ENCODE measurements around the gene LRRC74A.

Gene LRRC74A

GRCh38 chr14:76904100-76904739 lies 78.0 kb downstream of the LRRC74A start:
- TF ChIP-seq TAF1 (IDR thresholded peaks at IDR 0.05; ENCODE audit: borderline replicate concordance, insufficient read depth, low read length) (no peak), FOXP2 (optimal IDR thresholded peaks at IDR 0.05; ENCODE audit: borderline replicate concordance, extremely low read depth, extremely low read length, insufficient read depth) (peak; percentile 20)

- no peak for TF ChIP-seq TAF1 (IDR thresholded peaks at IDR 0.05; ENCODE audit: borderline replicate concordance, insufficient read depth, low read length)
- 0 out of 2 replicates have a peak, but pooled peaks have one; percentile 32 for TF ChIP-seq SIN3A (IDR thresholded peaks at IDR 0.05; ENCODE audit: borderline replicate concordance, insufficient read depth, low read length)
- peak in 1 of 2 experiments; percentile 70; a peak in 1 of 4 replicates for TF ChIP-seq REST (IDR thresholded peaks at IDR 0.05; ENCODE audit: insufficient read depth in 1 of 2, low read depth in 2 of 2, low read length in 2 of 2)
- TF ChIP-seq POLR2AphosphoS5 (IDR thresholded peaks at IDR 0.05; ENCODE audit: low read depth, low read length): no peak
- peak; percentile 55 for TF ChIP-seq FOXP2 (optimal IDR thresholded peaks at IDR 0.05; ENCODE audit: borderline replicate concordance, extremely low read depth, extremely low read length, insufficient read depth)
Observed at GRCh38 chr14:76904740-76905569, 78.7 kb downstream of the LRRC74A start.

- TF ChIP-seq POLR2AphosphoS5 (IDR thresholded peaks at IDR 0.05; ENCODE audit: low read depth, low read length) (no peak), TAF1 (IDR thresholded peaks at IDR 0.05; ENCODE audit: borderline replicate concordance, insufficient read depth, low read length) (no peak), FOXP2 (optimal IDR thresholded peaks at IDR 0.05; ENCODE audit: borderline replicate concordance, extremely low read depth, extremely low read length, insufficient read depth) (no peak), REST (IDR thresholded peaks at IDR 0.05; ENCODE audit: insufficient read depth in 1 of 2, low read depth in 2 of 2, low read length in 2 of 2) (no peak), SIN3A (IDR thresholded peaks at IDR 0.05; ENCODE audit: borderline replicate concordance, insufficient read depth, low read length) (no peak)
Observed at GRCh38 chr14:76908834-76909233, 82.6 kb downstream of the LRRC74A start.

- TF ChIP-seq TAF1 (IDR thresholded peaks at IDR 0.05; ENCODE audit: borderline replicate concordance, insufficient read depth, low read length) (no peak), FOXP2 (optimal IDR thresholded peaks at IDR 0.05; ENCODE audit: borderline replicate concordance, extremely low read depth, extremely low read length, insufficient read depth) (no peak), POLR2AphosphoS5 (IDR thresholded peaks at IDR 0.05; ENCODE audit: low read depth, low read length) (no peak), SIN3A (IDR thresholded peaks at IDR 0.05; ENCODE audit: borderline replicate concordance, insufficient read depth, low read length) (no peak), REST (IDR thresholded peaks at IDR 0.05; ENCODE audit: insufficient read depth in 1 of 2, low read depth in 2 of 2, low read length in 2 of 2) (no peak)
Observed at GRCh38 chr14:76909266-76909665, 83.1 kb downstream of the LRRC74A start.

- TF ChIP-seq SIN3A (IDR thresholded peaks at IDR 0.05; ENCODE audit: borderline replicate concordance, insufficient read depth, low read length) (no peak), TAF1 (IDR thresholded peaks at IDR 0.05; ENCODE audit: borderline replicate concordance, insufficient read depth, low read length) (no peak), FOXP2 (optimal IDR thresholded peaks at IDR 0.05; ENCODE audit: borderline replicate concordance, extremely low read depth, extremely low read length, insufficient read depth) (no peak), REST (IDR thresholded peaks at IDR 0.05; ENCODE audit: insufficient read depth in 1 of 2, low read depth in 2 of 2, low read length in 2 of 2) (no peak), POLR2AphosphoS5 (IDR thresholded peaks at IDR 0.05; ENCODE audit: low read depth, low read length) (no peak)
Observed at GRCh38 chr14:76910371-76910890, 84.2 kb downstream of the LRRC74A start.
